Measurements from ENCODE around the gene SOX9.
"Not testable (repeated sequence)": the region's sequence is repeated elsewhere in the genome, so short reads cannot be mapped to it uniquely, and the experiment has no call there.

Gene SOX9

DNA sequence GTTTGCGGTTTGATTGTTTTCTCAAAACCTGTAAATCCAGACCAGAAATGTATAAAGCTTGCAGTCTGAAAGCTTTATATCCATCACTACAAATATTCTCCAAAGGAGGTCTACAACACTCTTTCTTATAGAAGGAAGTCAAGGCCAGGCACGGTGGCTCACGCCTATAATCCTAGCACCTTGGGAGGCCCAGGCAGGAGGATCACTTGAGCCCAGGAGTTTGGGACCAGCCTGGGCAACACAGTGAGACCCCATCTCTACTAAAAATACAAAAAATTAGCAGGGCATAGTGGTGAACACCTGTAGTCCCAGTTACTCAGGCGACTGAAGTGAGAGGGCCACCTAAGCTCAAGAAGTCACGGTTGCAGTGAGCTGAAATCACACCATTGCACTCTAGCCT, 8.9 kb upstream of the SOX9 start:
- DNase-seq = not testable (repeated sequence)

DNA sequence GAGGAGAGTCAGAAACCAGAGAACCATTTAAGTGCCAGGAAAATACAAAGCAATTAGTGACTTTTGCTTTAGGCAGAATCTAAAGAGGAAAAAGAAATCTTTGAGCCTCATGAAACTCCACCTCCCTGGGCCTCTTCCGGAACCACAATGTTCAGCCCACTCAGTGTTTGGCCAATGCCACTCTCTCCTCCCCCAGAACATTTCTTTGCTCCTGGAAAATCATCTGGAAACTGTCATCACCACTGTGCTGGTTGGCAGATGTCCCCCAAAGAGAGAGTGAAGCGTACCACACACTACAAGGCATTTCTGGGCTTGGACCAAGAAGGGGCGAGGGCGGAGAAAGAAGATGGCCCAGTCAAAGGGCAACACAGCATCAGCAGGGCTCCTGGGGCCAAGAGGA, 7.1 kb upstream of the SOX9 start:
- DNase-seq = no peak

DNA sequence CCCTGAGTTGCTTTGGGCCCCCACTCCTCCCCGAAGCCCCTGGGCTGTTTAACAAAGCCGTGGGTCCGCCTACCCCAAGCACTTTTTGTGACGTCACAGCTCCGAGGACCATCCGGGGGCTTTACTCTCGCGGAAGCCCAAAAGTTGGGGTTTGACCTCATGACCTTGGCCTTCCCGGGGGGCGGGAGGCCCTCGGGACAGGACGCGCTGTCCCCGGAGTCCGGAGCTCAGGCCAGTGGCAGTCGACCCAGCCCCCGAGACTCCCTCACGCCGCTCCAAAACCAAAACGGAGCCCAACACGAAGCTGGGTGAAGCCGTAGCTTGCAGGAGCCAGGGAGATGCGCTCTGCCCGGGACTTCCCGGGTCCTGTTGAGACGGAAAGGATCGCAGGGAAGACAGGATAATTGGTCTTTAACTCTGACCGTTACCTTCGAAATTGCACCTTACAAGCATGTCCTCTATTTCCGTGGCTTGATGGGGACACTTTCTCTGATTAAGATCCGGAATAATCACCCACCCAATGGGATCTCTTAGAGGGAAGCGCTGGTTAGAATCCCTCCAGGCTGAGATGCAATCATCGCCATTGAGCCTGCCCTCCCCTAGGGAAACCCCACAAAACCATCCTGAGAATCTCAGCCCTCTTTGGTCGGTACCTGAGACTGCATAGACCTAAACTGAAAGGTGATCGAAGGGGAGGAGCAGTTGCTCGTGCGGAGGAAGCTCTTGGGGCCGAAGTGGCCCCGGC, 4.9 kb upstream of the SOX9 start:
- DNase-seq = no peak

GRCh38 chr17:72116661-72117521, 3.9 kb upstream of the SOX9 start:
- no peak for DNase-seq

DNA sequence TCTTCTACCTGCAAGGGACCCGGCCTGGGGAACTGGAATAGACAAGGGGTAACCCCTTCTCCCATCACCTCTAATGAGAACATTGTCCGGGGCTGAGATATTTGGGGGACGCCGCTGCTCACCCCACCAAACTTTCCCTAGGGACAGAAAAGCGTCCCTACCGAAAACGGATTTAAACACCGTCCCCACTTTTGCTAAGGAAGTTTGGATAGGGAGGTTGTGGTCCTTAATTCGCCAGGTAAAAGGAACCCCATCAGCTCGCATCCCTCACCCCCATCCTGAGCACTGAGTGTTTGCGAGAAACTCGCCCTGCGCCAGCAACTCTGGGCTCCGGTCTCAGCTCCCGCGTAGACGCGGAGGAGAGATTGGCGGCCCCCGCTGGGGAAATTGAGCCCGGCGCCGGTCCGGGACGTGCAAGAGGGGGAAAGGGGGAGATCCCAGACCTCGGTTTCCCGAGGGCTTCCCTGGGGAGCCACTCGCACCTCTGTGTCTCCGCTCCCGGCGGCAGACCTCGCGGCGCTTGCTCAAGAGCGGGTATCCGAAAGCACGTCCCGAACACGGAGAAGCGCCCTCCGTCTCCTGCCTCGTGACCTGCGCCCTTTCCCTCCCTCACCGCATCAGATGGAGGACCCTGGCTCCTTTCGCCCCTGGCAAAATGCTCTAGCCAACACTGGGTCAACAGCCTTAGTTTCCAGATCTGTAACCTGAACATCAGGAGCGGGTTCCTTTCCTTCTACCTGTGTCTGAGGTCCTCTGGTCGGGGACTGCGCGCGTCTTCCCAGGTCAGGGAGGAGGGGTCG, 3.1 kb upstream of the SOX9 start:
- DNase-seq = no peak

DNA sequence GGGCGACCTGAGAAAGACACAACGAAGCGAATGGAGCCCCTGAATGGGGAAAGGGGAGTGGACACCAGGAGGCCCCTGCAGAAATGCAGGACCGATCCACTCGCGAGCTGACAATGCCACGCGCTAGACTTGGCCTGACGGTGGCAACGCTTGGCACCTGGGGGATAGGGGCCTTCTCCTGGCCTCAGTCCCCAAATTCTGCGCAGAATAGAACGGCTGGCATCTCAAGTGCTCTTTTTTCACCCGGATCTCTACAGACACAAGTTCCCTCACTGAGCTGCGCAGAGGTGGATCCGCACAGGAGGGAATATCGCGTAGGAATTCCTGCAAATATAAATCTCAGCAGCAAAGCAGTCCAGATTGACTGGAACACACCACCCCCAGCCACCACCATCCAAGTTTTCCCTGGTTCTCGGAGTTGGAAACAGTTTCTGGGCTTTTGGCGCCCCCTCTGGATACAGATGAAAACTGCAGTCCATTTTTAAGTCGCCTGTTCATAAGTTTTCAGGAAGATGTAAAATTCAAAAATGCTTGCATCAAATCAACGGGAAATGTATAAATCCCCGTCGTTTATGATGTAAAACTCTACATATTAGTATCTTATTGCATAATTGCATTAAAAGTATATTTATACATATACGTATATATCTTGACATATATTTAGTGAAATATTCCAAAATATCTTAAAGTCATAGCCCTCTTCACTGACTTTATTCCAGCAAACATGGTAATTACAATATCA, 2.3 kb upstream of the SOX9 start:
- DNase-seq = no peak

DNA sequence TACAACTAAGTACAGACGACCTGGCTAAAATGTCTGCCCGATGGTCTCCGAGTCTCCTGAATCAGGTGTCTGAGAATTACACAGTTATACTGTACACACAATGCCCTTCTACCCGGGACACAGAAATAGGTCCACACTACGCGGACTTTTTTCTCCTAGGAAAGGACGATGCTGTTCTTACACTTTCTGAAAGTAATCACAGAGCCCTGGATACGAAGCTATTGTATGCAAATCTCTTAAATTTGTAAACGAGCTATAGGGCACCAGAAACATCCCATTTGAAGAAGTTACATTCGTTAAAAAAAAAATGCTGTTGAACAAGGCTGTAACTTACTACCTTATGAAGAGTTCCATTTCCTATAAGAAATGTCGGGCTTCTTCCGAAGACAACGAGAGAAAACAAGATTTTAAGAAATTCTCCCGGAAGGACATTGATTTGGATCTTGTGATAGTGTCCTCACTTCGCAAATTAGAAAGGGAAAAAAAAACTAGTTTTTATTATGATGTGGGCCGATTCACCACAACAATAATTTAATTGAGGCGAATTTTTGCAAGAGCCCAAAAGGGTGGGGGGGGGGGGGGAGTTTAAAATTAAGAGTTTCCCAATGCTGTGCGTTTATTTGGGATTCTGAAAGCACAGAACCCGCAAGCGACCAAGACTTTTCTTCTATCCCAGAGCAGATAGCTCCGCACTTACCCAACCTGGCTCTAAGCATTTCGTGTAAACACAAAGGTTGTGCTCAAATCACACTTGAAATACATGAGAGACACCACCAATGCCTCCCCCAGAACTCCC, 1.5 kb upstream of the SOX9 start:
- no peak for DNase-seq

- no peak for DNase-seq
Measured at GRCh38 chr17:72119873-72120641, 763 bp upstream of the SOX9 start.

- DNase-seq = no peak
Measured at GRCh38 chr17:72121164-72122009, 567 bp downstream of the SOX9 start.

GRCh38 chr17:72122010-72122764, 1.4 kb downstream of the SOX9 start:
- DNase-seq = no peak

- DNase-seq = no peak
Measured at GRCh38 chr17:72122765-72123529, 2.1 kb downstream of the SOX9 start.

GRCh38 chr17:72123530-72124437, 3.0 kb downstream of the SOX9 start:
- DNase-seq = no peak

DNA sequence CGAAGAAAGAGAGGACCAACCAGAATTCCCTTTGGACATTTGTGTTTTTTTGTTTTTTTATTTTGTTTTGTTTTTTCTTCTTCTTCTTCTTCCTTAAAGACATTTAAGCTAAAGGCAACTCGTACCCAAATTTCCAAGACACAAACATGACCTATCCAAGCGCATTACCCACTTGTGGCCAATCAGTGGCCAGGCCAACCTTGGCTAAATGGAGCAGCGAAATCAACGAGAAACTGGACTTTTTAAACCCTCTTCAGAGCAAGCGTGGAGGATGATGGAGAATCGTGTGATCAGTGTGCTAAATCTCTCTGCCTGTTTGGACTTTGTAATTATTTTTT, 3.6 kb downstream of the SOX9 start:
- no peak for DNase-seq

DNA sequence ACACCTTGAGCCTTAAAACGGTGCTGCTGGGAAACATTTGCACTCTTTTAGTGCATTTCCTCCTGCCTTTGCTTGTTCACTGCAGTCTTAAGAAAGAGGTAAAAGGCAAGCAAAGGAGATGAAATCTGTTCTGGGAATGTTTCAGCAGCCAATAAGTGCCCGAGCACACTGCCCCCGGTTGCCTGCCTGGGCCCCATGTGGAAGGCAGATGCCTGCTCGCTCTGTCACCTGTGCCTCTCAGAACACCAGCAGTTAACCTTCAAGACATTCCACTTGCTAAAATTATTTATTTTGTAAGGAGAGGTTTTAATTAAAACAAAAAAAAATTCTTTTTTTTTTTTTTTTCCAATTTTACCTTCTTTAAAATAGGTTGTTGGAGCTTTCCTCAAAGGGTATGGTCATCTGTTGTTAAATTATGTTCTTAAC, 4.4 kb downstream of the SOX9 start:
- no peak for DNase-seq

DNA sequence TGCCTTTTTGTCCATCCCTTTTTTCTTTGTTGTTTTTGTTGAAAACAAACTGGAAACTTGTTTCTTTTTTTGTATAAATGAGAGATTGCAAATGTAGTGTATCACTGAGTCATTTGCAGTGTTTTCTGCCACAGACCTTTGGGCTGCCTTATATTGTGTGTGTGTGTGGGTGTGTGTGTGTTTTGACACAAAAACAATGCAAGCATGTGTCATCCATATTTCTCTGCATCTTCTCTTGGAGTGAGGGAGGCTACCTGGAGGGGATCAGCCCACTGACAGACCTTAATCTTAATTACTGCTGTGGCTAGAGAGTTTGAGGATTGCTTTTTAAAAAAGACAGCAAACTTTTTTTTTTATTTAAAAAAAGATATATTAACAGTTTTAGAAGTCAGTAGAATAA, 4.9 kb downstream of the SOX9 start:
- no peak for DNase-seq

DNA sequence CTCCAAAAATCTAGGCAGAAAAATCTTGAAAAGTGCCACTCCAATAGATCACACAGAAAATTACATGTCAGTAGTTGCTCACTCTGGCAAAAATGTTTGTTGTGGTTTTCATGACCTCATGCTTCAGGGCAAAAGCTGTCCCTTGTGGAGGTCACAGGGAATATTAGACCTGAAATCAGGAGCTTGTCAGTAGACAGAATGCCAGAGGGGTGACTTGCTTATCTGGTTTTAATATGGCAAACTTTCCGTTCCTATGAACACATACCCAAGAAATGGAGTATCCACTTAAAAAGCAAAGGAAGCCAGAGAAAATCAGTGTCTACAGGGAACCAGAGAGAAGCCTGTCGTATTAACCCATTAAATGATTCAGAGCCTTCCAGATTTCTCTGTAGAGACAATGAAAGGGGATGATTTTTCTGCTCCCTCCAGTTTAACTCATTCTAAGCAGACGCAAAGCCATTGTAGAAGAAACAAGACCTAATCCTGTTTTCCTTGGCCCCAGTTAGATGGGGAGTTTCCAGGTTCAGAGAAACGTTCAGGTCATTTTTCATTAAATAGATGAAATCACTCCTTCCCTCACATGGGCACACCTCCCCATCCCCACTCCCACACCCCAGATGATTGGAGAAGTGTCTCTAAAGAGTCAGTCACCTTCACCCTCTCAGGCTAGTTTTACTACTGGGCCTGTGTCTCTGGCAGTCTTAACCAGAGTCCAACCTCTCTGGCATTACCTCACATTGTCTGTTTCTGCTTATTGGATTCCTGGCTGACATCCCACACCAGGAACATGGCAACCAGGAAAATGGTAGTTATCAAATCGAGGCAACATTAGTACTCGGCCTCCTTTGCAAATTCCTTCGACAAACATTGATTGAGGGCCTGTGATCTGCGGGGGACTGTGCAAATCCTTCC, 6.0 kb downstream of the SOX9 start:
- no peak for DNase-seq
